ENCODE results near the gene MYO1D. TPM values are rescaled to one million over a fixed set of nuclear protein-coding genes. Genes with fewer than 3 reads are reported as not detected.

MYO1D gene
- total RNA-seq, 1 experiment from 2014 or later, result 23.5 TPM

DNA sequence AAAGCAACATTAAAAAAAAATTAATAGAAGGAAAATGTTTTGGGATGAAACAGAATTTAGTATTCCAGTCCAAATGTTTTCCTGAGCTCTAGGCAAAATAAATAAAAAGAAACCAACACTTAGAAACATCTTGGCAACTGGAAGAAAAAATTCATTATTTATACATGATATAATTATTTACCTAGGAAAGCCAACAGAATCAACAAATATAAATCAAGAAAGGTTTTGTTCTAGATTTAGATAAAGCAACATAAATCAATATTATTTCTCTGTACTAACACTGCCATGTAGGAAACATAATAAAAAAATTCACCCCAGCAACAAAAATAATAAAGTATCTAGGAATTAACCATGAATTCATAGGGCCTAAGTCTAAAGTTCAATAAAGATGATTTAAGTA, 167.4 kb downstream of the MYO1D start:
- no peak overlapping the region for H3K4me3 ChIP-seq (ENCODE audit: low read length)
- no TSS peak for BruUV-seq (replicated peaks)
- ATAC-seq (no peak), DNase-seq (no peak)
- ChIA-PET POLR2A (ENCODE audit: unreplicated experiment) (no interaction called here), CTCF (no interaction called here)
- H3K9ac ChIP-seq (ENCODE audit: low read length), result no peak overlapping the region
- H4K20me1 ChIP-seq (ENCODE audit: low read length), result no peaks in the 10 kb centered on the region
- no peaks in the 10 kb centered on the region for H3F3A ChIP-seq (ENCODE audit: low read length, unreplicated experiment)
- no peak for TF ChIP-seq EZH2 (IDR thresholded peaks at IDR 0.05; ENCODE audit: low read length, unreplicated experiment)
- no peak overlapping the region for H3K27ac ChIP-seq (ENCODE audit: low read length)
- H2AFZ ChIP-seq (ENCODE audit: low read length), result no peak overlapping the region
- no peaks in the 10 kb centered on the region for H3K9me2 ChIP-seq (replicated peaks; ENCODE audit: low read length)
- no peak overlapping the region for H3K4me2 ChIP-seq (ENCODE audit: low read length)
- no peaks in the 10 kb centered on the region for H3K9me3 ChIP-seq (ENCODE audit: low read length)
- no peaks in the 10 kb centered on the region for H3K4me1 ChIP-seq (ENCODE audit: insufficient read depth, low read length)
- no peaks in the 10 kb centered on the region for H3K79me2 ChIP-seq (ENCODE audit: low read length)
- H3K36me3 ChIP-seq (ENCODE audit: low read depth, low read length), result no peaks in the 10 kb centered on the region
- H3K27me3 ChIP-seq (ENCODE audit: low read length), result no peaks in the 10 kb centered on the region
- intact Hi-C loops (cut with micrococcal nuclease), result no loop called here

DNA sequence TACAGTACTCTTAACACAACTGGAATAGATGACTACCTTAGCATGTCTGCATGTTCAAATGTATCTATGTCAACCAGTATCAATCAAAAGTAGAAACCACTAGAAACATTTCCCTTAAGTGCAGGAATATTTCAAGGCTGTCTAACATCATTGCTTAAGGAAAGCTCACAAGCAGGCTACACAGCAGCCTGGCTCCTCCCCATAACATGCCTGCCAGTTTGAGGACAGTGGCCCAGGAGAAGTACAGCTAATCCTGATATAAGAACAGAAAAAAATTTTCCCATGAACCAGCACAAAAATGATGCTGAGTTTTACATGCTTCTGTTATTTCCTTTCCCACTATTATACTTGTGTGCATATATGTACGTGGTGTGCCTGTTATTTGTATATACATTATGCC, 175.1 kb downstream of the MYO1D start:
- no peaks in the 10 kb centered on the region for H3K9me3 ChIP-seq (ENCODE audit: low read length)
- ATAC-seq (no peak), DNase-seq (no peak)
- BruUV-seq (replicated peaks), result no TSS peak
- H3K27me3 ChIP-seq (ENCODE audit: low read length), result no peaks in the 10 kb centered on the region
- TF ChIP-seq EZH2 (IDR thresholded peaks at IDR 0.05; ENCODE audit: low read length, unreplicated experiment) (no peak), EZH2phosphoT487 (IDR thresholded peaks at IDR 0.05; ENCODE audit: borderline replicate concordance, low read length) (no peak)
- TF ChIP-seq, protein P1, sequence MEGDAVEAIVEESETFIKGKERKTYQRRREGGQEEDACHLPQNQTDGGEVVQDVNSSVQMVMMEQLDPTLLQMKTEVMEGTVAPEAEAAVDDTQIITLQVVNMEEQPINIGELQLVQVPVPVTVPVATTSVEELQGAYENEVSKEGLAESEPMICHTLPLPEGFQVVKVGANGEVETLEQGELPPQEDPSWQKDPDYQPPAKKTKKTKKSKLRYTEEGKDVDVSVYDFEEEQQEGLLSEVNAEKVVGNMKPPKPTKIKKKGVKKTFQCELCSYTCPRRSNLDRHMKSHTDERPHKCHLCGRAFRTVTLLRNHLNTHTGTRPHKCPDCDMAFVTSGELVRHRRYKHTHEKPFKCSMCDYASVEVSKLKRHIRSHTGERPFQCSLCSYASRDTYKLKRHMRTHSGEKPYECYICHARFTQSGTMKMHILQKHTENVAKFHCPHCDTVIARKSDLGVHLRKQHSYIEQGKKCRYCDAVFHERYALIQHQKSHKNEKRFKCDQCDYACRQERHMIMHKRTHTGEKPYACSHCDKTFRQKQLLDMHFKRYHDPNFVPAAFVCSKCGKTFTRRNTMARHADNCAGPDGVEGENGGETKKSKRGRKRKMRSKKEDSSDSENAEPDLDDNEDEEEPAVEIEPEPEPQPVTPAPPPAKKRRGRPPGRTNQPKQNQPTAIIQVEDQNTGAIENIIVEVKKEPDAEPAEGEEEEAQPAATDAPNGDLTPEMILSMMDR (conservative IDR thresholded peaks at IDR 0.05; ENCODE audit: low read depth, low read length), result no peak
- H2AFZ ChIP-seq (ENCODE audit: low read length), result no peak overlapping the region
- H3F3A ChIP-seq (ENCODE audit: low read length, unreplicated experiment), result no peaks in the 10 kb centered on the region
- no peaks in the 10 kb centered on the region for H3K36me3 ChIP-seq (ENCODE audit: low read depth, low read length)
- H3K4me3 ChIP-seq (ENCODE audit: low read length), result no peak overlapping the region
- H3K4me2 ChIP-seq (ENCODE audit: low read length), result no peak overlapping the region
- H3K9me2 ChIP-seq (replicated peaks; ENCODE audit: low read length), result no peaks in the 10 kb centered on the region
- H3K79me2 ChIP-seq (ENCODE audit: low read length), result no peaks in the 10 kb centered on the region
- POLR2A ChIA-PET (ENCODE audit: unreplicated experiment), result no interaction called here
- no peaks in the 10 kb centered on the region for H4K20me1 ChIP-seq (ENCODE audit: low read length)
- H3K9ac ChIP-seq (ENCODE audit: low read length), result no peak overlapping the region
- H3K27ac ChIP-seq (ENCODE audit: low read length), result no peak overlapping the region
- H3K4me1 ChIP-seq (ENCODE audit: insufficient read depth, low read length), result peaks cover 5% of the 10 kb centered on the region; the same call in 1 of the 2 replicates
- intact Hi-C loops (cut with micrococcal nuclease), result no loop called here
- CTCF ChIA-PET, result no interaction called here

DNA sequence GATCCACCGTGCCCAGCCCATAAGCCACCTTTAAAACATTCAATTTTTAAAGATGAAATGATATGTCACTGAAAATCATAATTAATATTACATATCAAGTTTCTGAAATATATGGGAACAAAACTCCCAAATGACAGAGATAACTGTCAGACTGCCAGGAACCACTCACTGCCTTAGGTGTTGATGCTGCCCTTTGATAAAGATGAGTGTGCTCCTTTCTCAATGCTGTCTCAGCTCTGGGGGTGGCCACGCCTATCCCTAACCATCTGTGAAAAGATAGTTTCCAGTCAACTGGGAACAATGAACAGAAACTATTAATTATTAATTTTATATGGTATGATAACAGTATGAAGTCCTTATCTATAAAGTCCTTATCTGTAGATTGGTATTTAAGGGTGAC, 177.7 kb downstream of the MYO1D start:
- POLR2A ChIA-PET (ENCODE audit: unreplicated experiment), result no interaction called here
- CTCF ChIA-PET, result no interaction called here
- no peak overlapping the region for H3K4me3 ChIP-seq (ENCODE audit: low read length)
- H3K27ac ChIP-seq (ENCODE audit: low read length), result no peak overlapping the region
- peaks cover 5% of the 10 kb centered on the region; the same call in 1 of the 2 replicates for H3K4me1 ChIP-seq (ENCODE audit: insufficient read depth, low read length)
- DNase-seq (no peak), ATAC-seq (no peak)
- no peak overlapping the region for H3K9ac ChIP-seq (ENCODE audit: low read length)
- no peak overlapping the region for H3K4me2 ChIP-seq (ENCODE audit: low read length)
- no TSS peak for BruUV-seq (replicated peaks)
- no peaks in the 10 kb centered on the region for H3K9me2 ChIP-seq (replicated peaks; ENCODE audit: low read length)
- TF ChIP-seq, protein P1 (conservative IDR thresholded peaks at IDR 0.05; ENCODE audit: low read depth, low read length), result no peak
- TF ChIP-seq EZH2phosphoT487 (IDR thresholded peaks at IDR 0.05; ENCODE audit: borderline replicate concordance, low read length), result no peak
- no peak for TF ChIP-seq EZH2 (IDR thresholded peaks at IDR 0.05; ENCODE audit: low read length, unreplicated experiment)
- H2AFZ ChIP-seq (ENCODE audit: low read length), result no peak overlapping the region
- H3K79me2 ChIP-seq (ENCODE audit: low read length), result no peaks in the 10 kb centered on the region
- no peaks in the 10 kb centered on the region for H3F3A ChIP-seq (ENCODE audit: low read length, unreplicated experiment)
- intact Hi-C loops (cut with micrococcal nuclease), result no loop called here
- H3K9me3 ChIP-seq (ENCODE audit: low read length), result no peaks in the 10 kb centered on the region
- H3K27me3 ChIP-seq (ENCODE audit: low read length), result no peaks in the 10 kb centered on the region
- H3K36me3 ChIP-seq (ENCODE audit: low read depth, low read length), result no peaks in the 10 kb centered on the region
- H4K20me1 ChIP-seq (ENCODE audit: low read length), result no peaks in the 10 kb centered on the region
